ENCODE measurements around the gene MSRB1. TPM values are rescaled to one million over a fixed set of nuclear protein-coding genes. Genes with fewer than 3 reads are reported as not detected.

The MSRB1 gene
- 11.8 and 13.7 TPM in 2 replicates for total RNA-seq

GRCh38 chr16:1942810-1943726 lies at the start of gene MSRB1:
Gene MSRB1 (minus strand): TSS chr16:1943199. CDS start chr16:1943156, 43 bp downstream.

GRCh38 chr16:1989209-1990100 lies 46.5 kb upstream of the MSRB1 start, which contains the start of gene SYNGR3:
Gene SYNGR3 (plus strand): TSS chr16:1989970. CDS start chr16:1990103, 133 bp downstream.

GRCh38 chr16:1983544-1984346 lies 40.7 kb upstream of the MSRB1 start, which contains the start of gene GFER:
Gene GFER (plus strand): TSS chr16:1984193. CDS start chr16:1984219, 26 bp downstream.

DNA sequence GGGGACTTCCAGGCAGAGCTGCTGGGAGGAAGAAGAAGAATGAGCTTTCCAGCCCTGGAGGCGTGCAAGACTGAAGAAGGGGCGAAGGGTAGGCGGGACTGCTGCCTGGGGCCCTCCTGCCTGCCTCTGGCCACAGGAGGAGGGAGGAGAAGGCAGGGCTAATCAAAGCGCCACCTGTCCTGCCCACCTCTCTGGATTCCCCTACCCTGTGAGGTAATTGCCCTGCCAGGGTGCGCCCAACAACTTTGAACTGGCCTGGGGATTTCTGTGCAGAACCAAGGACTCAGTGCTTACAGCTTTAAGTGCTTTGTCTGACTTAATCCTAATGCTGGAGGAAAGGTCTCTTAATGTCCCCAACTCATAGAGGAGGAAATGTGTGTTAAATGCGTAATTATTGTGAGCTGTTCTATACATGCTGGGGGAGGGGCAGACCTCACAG lies 38.4 kb upstream of the MSRB1 start, which contains the start of gene NOXO1:
TSS of gene NOXO1 (minus strand) at position 72 of the 439 bp plus-strand sequence. CDS start 290 bp downstream, outside the sequence.

GRCh38 chr16:1971796-1972489 lies 28.9 kb upstream of the MSRB1 start, which contains the start of gene TBL3:
Gene TBL3 (plus strand): TSS chr16:1972053. CDS start chr16:1972165, 112 bp downstream.

DNA sequence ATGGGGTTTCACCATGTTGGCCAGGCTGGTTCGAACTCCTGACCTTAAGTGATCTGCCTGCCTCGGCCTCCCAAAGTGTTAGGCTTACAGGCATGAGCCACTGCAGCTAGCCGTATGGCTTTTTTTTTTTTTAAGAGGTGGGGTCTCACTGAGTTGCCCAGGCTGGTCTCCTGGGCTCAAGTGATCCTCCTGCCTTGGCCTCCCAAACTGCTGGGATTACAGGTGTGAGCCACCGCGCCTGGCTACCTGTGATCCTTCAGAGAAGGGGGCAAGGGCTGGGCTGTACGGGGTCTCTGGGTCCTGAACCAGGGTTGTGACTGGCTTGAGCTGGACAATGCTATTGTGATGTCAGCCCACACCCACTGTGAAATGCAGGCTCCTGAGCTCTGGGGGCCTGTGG lies 23.5 kb upstream of the MSRB1 start, which contains the start of gene RNF151:
TSS of gene RNF151 (plus strand) at position 397 of the 400 bp plus-strand sequence. CDS start 26 bp downstream, outside the sequence.

DNA sequence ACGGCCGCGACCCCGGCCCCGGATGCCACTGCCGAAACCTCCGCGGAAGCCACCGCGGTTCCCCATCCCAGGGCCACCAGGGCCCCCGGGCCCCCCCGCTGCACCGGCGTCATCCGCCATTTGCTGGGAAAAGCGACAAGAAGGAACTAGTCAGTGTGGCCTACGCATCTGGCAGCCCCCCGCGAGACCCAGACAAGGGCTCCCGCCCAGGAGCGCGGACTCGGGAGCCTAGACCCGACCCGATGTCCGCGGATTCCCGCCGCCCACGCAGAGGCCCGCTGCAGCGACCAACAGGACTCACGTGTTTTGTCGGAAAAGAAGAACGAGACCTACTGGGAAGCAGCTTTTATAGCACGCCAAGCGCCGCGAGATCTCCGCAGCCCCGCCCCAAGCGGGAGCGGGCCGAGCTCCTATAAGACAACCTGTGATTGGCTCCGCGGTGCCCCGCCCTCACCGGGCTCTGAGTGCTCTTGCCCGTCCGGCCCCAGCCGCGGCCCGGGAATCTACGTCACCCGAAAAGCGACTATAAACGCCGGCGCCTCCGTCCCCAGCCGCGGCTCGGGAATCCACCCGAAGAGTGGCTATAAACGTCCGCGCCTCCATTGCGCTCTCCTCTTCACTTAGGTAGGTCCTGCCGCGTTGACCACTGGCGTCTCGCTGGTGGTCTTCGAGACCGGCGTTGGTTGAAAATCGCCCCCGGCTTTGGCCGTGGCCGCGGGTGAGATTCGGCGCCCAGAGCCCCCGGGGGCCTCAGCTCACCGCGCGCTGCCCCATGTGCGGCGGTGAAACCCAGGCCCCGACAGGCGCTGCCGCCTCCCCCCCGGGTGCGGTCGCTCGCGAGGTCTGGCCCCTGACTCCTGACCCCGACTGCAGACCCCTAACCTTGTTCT lies 21.8 kb upstream of the MSRB1 start, which contains the start of gene RPS2:
TSS of gene RPS2 (minus strand) at position 321 of the 890 bp plus-strand sequence. CDS start at position 120, 201 bp downstream.

GRCh38 chr16:1959269-1960039 lies 16.5 kb upstream of the MSRB1 start, which contains the start of gene NDUFB10:
Gene NDUFB10 (plus strand): TSS chr16:1959538. CDS start chr16:1959625, 87 bp downstream.

DNA sequence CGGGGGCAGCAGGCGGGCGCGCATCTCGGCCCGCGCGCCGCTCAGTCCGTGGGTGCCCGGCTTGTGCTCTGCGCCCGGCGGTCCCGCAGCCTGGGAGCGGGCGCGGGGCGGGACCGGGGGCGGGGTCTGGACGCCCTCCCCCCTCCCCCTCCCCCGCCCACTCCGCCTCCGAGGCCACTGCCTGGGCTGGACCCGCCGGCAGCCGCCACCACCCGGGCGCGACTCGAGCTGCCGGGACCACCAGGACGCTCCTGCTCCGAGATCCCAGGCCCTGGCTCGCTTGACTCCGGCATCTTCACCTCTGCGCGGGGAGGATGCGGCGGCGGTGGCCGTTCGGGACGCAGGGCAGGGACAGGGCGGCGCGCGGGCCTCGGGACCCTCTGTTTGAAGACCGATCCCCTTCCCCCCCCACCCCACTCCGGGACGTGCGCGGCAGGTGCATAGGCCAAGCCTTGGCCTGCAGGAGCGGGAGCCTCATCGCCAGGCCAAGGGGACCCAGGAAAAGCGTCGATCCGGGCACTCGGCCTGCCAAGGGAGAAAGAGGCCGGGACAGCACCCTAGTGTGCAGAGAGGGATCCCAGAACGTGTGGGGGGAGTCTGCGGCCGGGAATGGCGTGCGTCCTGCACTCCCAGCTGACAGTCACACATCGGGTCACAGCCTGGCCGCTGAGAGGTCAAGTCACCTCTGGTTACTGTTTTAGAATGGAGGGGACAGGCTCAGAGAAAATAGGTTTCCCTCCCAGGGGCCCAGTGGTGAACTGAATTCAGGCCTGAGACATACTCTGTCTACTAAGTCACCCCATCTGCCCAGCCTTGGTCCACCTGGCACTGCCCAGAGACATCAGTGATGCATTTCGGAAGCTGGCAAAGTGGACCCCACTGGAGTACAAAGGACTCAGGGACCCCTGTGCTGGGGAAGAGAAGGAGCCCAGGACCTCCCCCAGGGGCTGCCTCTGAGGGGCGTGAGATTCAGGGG lies 24.4 kb downstream of the MSRB1 start, which contains the start of gene HS3ST6:
TSS of gene HS3ST6 (minus strand) at position 65 of the 976 bp plus-strand sequence. CDS start 92 bp downstream, outside the sequence.

Other genes starting within 250 kb of the MSRB1 start
- 18.5 and 31.4 TPM in 2 replicates for gene MAPK8IP3, start 237.0 kb downstream of the MSRB1 start, total RNA-seq
- 70.0 and 79.8 TPM in 2 replicates for gene NME3, start 171.7 kb downstream of the MSRB1 start, total RNA-seq
- gene EME2, start 170.4 kb downstream of the MSRB1 start, total RNA-seq = 3.1 and 4.5 TPM in 2 replicates
- 65.7 and 84.4 TPM in 2 replicates for gene MRPS34, start 170.1 kb downstream of the MSRB1 start, total RNA-seq
- 30.1 and 36.5 TPM in 2 replicates for gene SPSB3, start 160.6 kb downstream of the MSRB1 start, total RNA-seq
- gene NUBP2, start 160.2 kb downstream of the MSRB1 start, total RNA-seq = 64.0 and 92.1 TPM in 2 replicates
- not detected in 2 replicates for gene IGFALS, start 149.5 kb downstream of the MSRB1 start, total RNA-seq
- 66.8 and 85.2 TPM in 2 replicates for gene HAGH, start 116.4 kb downstream of the MSRB1 start, total RNA-seq
- 35.6 and 42.2 TPM in 2 replicates for gene FAHD1, start 116.0 kb downstream of the MSRB1 start, total RNA-seq
- gene MEIOB, start 71.0 kb downstream of the MSRB1 start, total RNA-seq = 0.18 TPM in 1 of 2 replicates, not detected in the other
- not detected in 2 replicates for gene HS3ST6, start 24.8 kb downstream of the MSRB1 start, total RNA-seq
- gene RPL3L, start 11.5 kb upstream of the MSRB1 start, total RNA-seq = not detected in 2 replicates
- 216 and 235 TPM in 2 replicates for gene NDUFB10, start 16.3 kb upstream of the MSRB1 start, total RNA-seq
- 2,750 and 3,500 TPM in 2 replicates for gene RPS2, start 21.6 kb upstream of the MSRB1 start, total RNA-seq
- gene RNF151, start 23.7 kb upstream of the MSRB1 start, total RNA-seq = not detected in 2 replicates
- gene TBL3, start 28.9 kb upstream of the MSRB1 start, total RNA-seq = 45.9 and 50.2 TPM in 2 replicates
- 0.32 TPM in 1 of 2 replicates, not detected in the other for gene NOXO1, start 38.3 kb upstream of the MSRB1 start, total RNA-seq
- gene GFER, start 41.0 kb upstream of the MSRB1 start, total RNA-seq = 16.2 and 45.2 TPM in 2 replicates
- gene SYNGR3, start 46.8 kb upstream of the MSRB1 start, total RNA-seq = 5.2 and 6.6 TPM in 2 replicates
- gene ZNF598, start 66.6 kb upstream of the MSRB1 start, total RNA-seq = 29.2 and 39.2 TPM in 2 replicates
- 1.6 TPM in 1 of 2 replicates, not detected in the other for gene NPW, start 76.6 kb upstream of the MSRB1 start, total RNA-seq
- gene NHERF2, start 83.7 kb upstream of the MSRB1 start, total RNA-seq = 116 and 122 TPM in 2 replicates
- gene NTHL1, start 104.6 kb upstream of the MSRB1 start, total RNA-seq = 14.4 and 34.5 TPM in 2 replicates
- 47.3 and 66.4 TPM in 2 replicates for gene TSC2, start 104.8 kb upstream of the MSRB1 start, total RNA-seq
- gene PKD1, start 192.7 kb upstream of the MSRB1 start, total RNA-seq = 150 and 153 TPM in 2 replicates
- gene RAB26, start 205.4 kb upstream of the MSRB1 start, total RNA-seq = not detected in 2 replicates
- gene TRAF7, start 212.6 kb upstream of the MSRB1 start, total RNA-seq = 49.9 and 67.0 TPM in 2 replicates

Measured in cardiac atrium fibroblast (primary cell).